Measurements from ENCODE around the gene RPEL1.
"Not testable (repeated sequence)": the region's sequence is repeated elsewhere in the genome, so short reads cannot be mapped to it uniquely, and the experiment has no call there.

The RPEL1 gene

GRCh38 chr10:103238506-103239252 is 7.0 kb upstream of the RPEL1 start:
- no peaks in the 10 kb centered on the region for H3K27me3 ChIP-seq (ENCODE audit: control insufficient read depth in 1 of 2, insufficient read depth in 2 of 2, low read length in 2 of 2)
- no peak overlapping the region for H3K27ac ChIP-seq (ENCODE audit: low read depth, low read length)
- no peak overlapping the region for H3K4me3 ChIP-seq (ENCODE audit: low read depth in 1 of 2, low read length in 2 of 2)
- no peak overlapping the region for H3K9ac ChIP-seq (ENCODE audit: low read length)
- no peaks in the 10 kb centered on the region for H3K36me3 ChIP-seq (ENCODE audit: insufficient read depth, low read length)
- H3K4me1 ChIP-seq (ENCODE audit: insufficient read depth, low read length), result no peaks in the 10 kb centered on the region
- H3K9me3 ChIP-seq (ENCODE audit: low read length), result no peaks in the 10 kb centered on the region

DNA sequence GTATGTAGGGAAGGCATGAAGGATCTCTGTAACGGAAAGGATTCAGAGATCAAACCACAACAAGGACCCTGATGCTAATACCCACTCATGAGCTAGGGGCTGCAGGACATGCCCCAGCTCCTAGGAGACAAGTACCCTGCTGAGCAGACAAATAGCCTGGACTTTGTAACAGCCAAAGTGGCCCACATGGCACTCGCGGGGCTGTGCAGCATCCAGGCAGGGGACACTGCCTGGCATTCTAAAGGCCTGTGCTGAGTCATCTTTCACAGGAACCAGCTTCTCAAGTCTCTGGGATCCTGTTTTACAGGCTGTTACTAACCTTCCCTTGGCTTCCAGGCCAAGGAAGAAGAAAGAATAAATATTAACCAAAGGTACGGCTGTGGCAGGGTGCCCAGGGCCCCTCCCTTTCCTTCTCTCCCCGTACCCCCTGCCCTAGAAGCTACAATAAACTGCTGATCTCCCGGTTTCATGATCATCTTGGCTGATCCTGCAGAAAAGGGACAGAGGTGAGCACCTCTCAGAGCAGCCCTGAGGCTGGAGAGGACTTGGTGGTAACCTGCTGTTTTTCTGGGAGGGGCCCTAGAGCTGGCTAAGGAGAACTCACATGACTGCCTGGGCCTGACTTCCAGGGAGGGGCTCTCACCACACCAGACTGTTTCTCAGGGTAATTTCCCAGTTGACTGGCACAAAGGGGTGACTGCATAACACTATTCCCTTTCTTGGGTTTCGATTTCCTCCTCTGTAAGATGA is 4.2 kb upstream of the RPEL1 start:
- Histone ChIP-seq H3K27ac (ENCODE audit: low read depth, low read length) (no peak overlapping the region), H3K4me3 (ENCODE audit: low read depth in 1 of 2, low read length in 2 of 2) (no peak overlapping the region), H3K4me1 (ENCODE audit: insufficient read depth, low read length) (no peaks in the 10 kb centered on the region), H3K36me3 (ENCODE audit: insufficient read depth, low read length) (no peaks in the 10 kb centered on the region), H3K9ac (ENCODE audit: low read length) (no peak overlapping the region), H3K27me3 (ENCODE audit: control insufficient read depth in 1 of 2, insufficient read depth in 2 of 2, low read length in 2 of 2) (no peaks in the 10 kb centered on the region), H3K9me3 (ENCODE audit: low read length) (no peaks in the 10 kb centered on the region)

DNA sequence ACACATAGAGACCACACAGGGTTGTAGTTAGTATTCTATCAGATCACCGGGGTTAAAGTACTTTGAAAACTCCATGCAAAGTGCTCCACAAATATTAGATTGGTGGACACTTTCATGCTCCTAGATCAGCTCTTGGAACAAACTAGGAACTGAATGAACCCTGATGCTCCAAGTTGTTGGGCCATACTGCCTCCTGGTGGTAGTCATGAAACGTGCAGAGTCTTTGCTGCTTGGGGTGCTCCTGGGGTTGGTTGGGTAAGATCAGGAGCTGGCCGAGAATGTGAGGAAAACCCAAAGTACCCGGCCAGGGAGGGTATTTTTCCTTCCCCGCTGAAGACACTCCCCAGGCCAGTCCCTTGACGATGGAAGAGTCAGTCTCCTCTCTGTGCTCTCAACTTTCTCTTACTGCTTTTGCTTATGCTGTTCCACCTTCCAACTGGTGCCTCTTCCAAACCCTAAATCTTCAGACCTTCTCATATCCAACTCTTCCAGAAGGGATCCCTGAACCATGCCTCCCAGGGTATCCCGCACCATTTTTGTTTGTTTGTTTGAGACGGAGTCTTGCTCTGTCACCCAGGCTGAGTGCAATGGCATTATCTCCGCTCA is 918 bp upstream of the RPEL1 start:
- Histone ChIP-seq H3K9me3 (ENCODE audit: low read length) (no peaks in the 10 kb centered on the region), H3K4me3 (ENCODE audit: low read depth in 1 of 2, low read length in 2 of 2) (no peak overlapping the region), H3K36me3 (ENCODE audit: insufficient read depth, low read length) (no peaks in the 10 kb centered on the region), H3K4me1 (ENCODE audit: insufficient read depth, low read length) (no peaks in the 10 kb centered on the region), H3K27ac (ENCODE audit: low read depth, low read length) (no peak overlapping the region), H3K27me3 (ENCODE audit: control insufficient read depth in 1 of 2, insufficient read depth in 2 of 2, low read length in 2 of 2) (no peaks in the 10 kb centered on the region), H3K9ac (ENCODE audit: low read length) (no peak overlapping the region)

- Histone ChIP-seq H3K4me1 (ENCODE audit: insufficient read depth, low read length) (no peaks in the 10 kb centered on the region), H3K27ac (ENCODE audit: low read depth, low read length) (no peak overlapping the region), H3K9me3 (ENCODE audit: low read length) (no peaks in the 10 kb centered on the region), H3K9ac (ENCODE audit: low read length) (no peak overlapping the region), H3K4me3 (ENCODE audit: low read depth in 1 of 2, low read length in 2 of 2) (no peak overlapping the region), H3K27me3 (ENCODE audit: control insufficient read depth in 1 of 2, insufficient read depth in 2 of 2, low read length in 2 of 2) (no peaks in the 10 kb centered on the region), H3K36me3 (ENCODE audit: insufficient read depth, low read length) (no peaks in the 10 kb centered on the region)
Observed at GRCh38 chr10:103246324-103246723, 637 bp downstream of the RPEL1 start.

GRCh38 chr10:103254113-103254512 is 8.4 kb downstream of the RPEL1 start:
- Histone ChIP-seq H3K27me3 (ENCODE audit: control insufficient read depth in 1 of 2, insufficient read depth in 2 of 2, low read length in 2 of 2) (no peaks in the 10 kb centered on the region), H3K4me1 (ENCODE audit: insufficient read depth, low read length) (no peaks in the 10 kb centered on the region), H3K27ac (ENCODE audit: low read depth, low read length) (no peak overlapping the region), H3K36me3 (ENCODE audit: insufficient read depth, low read length) (no peaks in the 10 kb centered on the region), H3K4me3 (ENCODE audit: low read depth in 1 of 2, low read length in 2 of 2) (no peak overlapping the region), H3K9ac (ENCODE audit: low read length) (no peak overlapping the region), H3K9me3 (ENCODE audit: low read length) (no peaks in the 10 kb centered on the region)

GRCh38 chr10:103254538-103255325 is 9.0 kb downstream of the RPEL1 start:
- no peak overlapping the region for H3K27ac ChIP-seq (ENCODE audit: low read depth, low read length)
- no peaks in the 10 kb centered on the region for H3K36me3 ChIP-seq (ENCODE audit: insufficient read depth, low read length)
- no peaks in the 10 kb centered on the region for H3K27me3 ChIP-seq (ENCODE audit: control insufficient read depth in 1 of 2, insufficient read depth in 2 of 2, low read length in 2 of 2)
- no peak overlapping the region for H3K4me3 ChIP-seq (ENCODE audit: low read depth in 1 of 2, low read length in 2 of 2)
- H3K4me1 ChIP-seq (ENCODE audit: insufficient read depth, low read length), result no peaks in the 10 kb centered on the region
- no peaks in the 10 kb centered on the region for H3K9me3 ChIP-seq (ENCODE audit: low read length)
- no peak overlapping the region for H3K9ac ChIP-seq (ENCODE audit: low read length)

- Histone ChIP-seq H3K27ac (ENCODE audit: low read depth, low read length) (no peak overlapping the region), H3K4me1 (ENCODE audit: insufficient read depth, low read length) (no peaks in the 10 kb centered on the region), H3K27me3 (ENCODE audit: control insufficient read depth in 1 of 2, insufficient read depth in 2 of 2, low read length in 2 of 2) (no peaks in the 10 kb centered on the region), H3K9ac (ENCODE audit: low read length) (no peak overlapping the region), H3K4me3 (ENCODE audit: low read depth in 1 of 2, low read length in 2 of 2) (no peak overlapping the region), H3K9me3 (ENCODE audit: low read length) (no peaks in the 10 kb centered on the region), H3K36me3 (ENCODE audit: insufficient read depth, low read length) (no peaks in the 10 kb centered on the region)
Observed at GRCh38 chr10:103256613-103257012, 10.9 kb downstream of the RPEL1 start.

- no peak overlapping the region for H3K27ac ChIP-seq (ENCODE audit: low read depth, low read length)
- no peak overlapping the region for H3K9ac ChIP-seq (ENCODE audit: low read length)
- H3K27me3 ChIP-seq (ENCODE audit: control insufficient read depth in 1 of 2, insufficient read depth in 2 of 2, low read length in 2 of 2), result no peaks in the 10 kb centered on the region
- no peaks in the 10 kb centered on the region for H3K9me3 ChIP-seq (ENCODE audit: low read length)
- H3K36me3 ChIP-seq (ENCODE audit: insufficient read depth, low read length), result no peaks in the 10 kb centered on the region
- no peaks in the 10 kb centered on the region for H3K4me1 ChIP-seq (ENCODE audit: insufficient read depth, low read length)
- H3K4me3 ChIP-seq (ENCODE audit: low read depth in 1 of 2, low read length in 2 of 2), result no peak overlapping the region
Observed at GRCh38 chr10:103257812-103258211, 12.1 kb downstream of the RPEL1 start.

- H3K9ac ChIP-seq (ENCODE audit: low read length); H3K4me1 ChIP-seq (ENCODE audit: insufficient read depth, low read length); H3K9me3 ChIP-seq (ENCODE audit: low read length); H3K36me3 ChIP-seq (ENCODE audit: insufficient read depth, low read length); H3K27me3 ChIP-seq (ENCODE audit: control insufficient read depth in 1 of 2, insufficient read depth in 2 of 2, low read length in 2 of 2); H3K4me3 ChIP-seq (ENCODE audit: low read depth in 1 of 2, low read length in 2 of 2); H3K27ac ChIP-seq (ENCODE audit: low read depth, low read length): not testable (repeated sequence)
Observed at GRCh38 chr10:103258928-103259327, 13.2 kb downstream of the RPEL1 start.

GRCh38 chr10:103259989-103260388 is 14.3 kb downstream of the RPEL1 start:
- Histone ChIP-seq H3K36me3 (ENCODE audit: insufficient read depth, low read length) (no peaks in the 10 kb centered on the region), H3K9me3 (ENCODE audit: low read length) (no peaks in the 10 kb centered on the region), H3K4me1 (ENCODE audit: insufficient read depth, low read length) (no peaks in the 10 kb centered on the region), H3K27ac (ENCODE audit: low read depth, low read length) (no peak overlapping the region), H3K27me3 (ENCODE audit: control insufficient read depth in 1 of 2, insufficient read depth in 2 of 2, low read length in 2 of 2) (no peaks in the 10 kb centered on the region), H3K9ac (ENCODE audit: low read length) (no peak overlapping the region), H3K4me3 (ENCODE audit: low read depth in 1 of 2, low read length in 2 of 2) (no peak overlapping the region)

DNA sequence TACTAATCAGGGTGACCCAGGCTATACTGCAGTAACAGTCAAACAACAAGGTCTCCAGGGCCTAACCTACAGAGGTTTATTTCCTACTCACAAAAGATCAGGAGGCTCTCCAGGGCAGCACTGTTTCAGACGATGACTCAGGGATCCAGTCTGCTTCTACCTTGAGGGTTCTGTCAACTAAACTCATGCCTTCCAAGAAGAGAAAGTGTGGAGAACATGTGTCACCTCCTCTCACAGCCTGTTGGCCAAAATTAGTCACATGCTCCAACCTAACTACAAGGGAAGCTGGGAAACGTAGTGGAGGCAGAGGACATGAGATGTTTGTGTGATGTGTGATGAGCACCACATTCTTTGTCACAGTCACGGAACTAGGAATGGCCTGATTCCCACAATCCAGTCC is 16.5 kb downstream of the RPEL1 start:
- no peak overlapping the region for H3K9ac ChIP-seq (ENCODE audit: low read length)
- no peaks in the 10 kb centered on the region for H3K9me3 ChIP-seq (ENCODE audit: low read length)
- H3K36me3 ChIP-seq (ENCODE audit: insufficient read depth, low read length), result no peaks in the 10 kb centered on the region
- peaks cover 0 to 6% of the 10 kb centered on the region in 2 donors for H3K27me3 ChIP-seq (ENCODE audit: control insufficient read depth in 1 of 2, insufficient read depth in 2 of 2, low read length in 2 of 2)
- no peak overlapping the region for H3K4me3 ChIP-seq (ENCODE audit: low read depth in 1 of 2, low read length in 2 of 2)
- H3K27ac ChIP-seq (ENCODE audit: low read depth, low read length), result no peak overlapping the region
- no peaks in the 10 kb centered on the region for H3K4me1 ChIP-seq (ENCODE audit: insufficient read depth, low read length)

All from muscle layer of colon (tissue), 2 donors.